RCC 7860 (cell line): ENCODE results near the gene PPP2R2C.

Source experiments
- DNase-seq: peaks from one replicate; pipeline ENCODE4 v3.0.0-alpha.2; 2015; ENCODE audit warnings: low spot score
- FAIRE-seq: peaks from 2 replicates; lab custom pipeline; 2012; peaks lifted over from hg19 to GRCh38; lab: Jason Lieb, UNC

Gene PPP2R2C

DNA sequence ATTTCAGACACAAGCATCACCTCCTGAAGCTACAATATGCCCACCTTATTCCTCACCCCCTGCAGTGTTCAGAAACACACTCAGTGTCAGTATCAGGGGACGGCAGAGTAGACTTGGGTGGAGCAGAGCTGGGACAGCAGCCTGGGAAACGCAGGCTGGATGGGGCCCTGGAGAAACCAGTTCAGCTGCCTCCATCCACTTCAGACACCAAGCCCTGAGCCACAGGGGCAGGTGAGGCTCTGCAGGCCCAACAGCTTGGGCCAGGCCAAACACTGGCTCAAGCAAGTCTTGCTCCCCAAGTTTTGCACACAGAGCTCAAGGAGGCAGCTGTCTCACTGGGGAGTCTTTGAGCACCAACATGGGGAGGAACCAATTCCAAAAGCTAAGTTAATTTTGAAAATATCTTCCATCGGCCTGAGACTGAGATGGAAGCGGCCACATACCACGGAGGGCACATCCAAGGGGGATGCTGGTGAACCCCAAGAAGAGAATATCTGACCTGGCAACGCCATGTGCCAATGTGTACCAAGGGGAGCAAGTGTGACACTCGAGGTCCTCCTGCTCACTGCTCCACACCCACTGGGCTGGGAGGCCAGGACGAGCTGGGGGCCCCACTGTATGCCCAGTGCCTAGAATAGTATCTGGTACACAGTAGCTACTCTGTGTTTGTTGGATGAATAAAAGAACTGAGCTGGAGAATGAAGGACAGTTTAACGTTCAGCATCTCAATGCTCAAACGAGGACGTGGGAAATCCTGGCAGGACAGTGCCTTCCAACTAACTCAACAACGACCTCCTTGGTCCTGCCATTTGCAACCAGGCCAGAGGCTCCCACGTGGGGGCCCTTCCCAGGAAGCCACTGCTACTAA is 45.6 kb downstream of the PPP2R2C start:
- FAIRE-seq: no peak
- DNase-seq: no peak

DNA sequence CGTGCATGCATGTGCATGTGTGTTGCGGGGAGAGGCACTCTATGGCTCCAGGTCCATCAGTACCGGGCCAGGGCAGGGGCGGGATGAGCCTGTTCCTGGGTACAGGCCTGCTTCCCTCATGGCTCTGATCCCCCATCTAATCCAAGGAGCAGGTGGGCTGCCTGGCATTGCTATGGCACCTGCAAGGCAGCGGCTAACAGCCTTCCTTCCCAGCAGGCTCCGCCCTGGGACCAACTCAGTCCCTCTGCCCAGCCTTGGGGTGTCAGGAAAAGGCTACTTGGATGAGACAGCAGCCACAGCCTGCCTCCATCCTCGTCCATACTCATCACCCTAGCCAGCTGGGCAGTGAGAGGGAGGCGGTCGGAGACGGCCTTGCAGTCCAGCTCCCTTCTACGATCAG is 46.5 kb downstream of the PPP2R2C start:
- FAIRE-seq: no peak
- DNase-seq: no peak

DNA sequence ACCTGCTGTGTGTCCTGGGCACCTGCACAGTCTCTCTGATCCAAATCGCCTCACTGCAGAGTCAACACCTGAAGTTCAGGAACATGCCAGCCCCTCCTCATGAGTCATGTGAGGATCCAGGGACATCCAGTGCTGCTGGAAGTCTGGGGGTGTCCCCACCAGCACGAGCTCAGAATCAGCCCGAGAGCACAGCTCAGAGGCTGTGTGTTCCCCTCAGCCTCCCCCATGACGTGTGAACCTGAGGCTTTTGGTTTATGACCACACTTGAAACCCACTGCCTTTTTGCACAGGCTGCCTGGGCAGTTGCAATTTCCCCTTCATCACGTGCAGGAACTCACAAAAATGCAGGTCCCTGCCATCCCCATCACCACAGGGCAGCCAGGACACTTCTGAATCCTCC is 47.1 kb downstream of the PPP2R2C start:
- DNase-seq (no peak), FAIRE-seq (no peak)

DNA sequence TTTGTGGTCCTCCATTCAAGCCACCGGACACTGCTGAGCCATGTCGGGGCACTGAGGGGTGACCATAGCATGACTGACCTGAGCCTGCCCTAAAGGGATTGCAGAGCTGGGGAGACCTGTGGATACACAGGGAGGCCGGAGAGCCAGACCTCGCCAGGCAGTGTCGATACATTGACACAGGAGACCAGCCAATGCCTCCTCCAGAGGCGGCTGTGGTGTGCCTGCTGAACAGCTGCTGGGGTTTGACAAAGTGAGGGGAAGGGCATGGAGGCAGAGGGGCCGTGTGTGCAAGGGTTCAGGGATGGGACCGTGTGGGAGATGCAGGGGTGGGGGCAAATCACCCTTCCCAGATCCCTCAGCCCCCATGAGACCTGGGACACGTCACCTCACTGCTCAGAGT is 48.0 kb downstream of the PPP2R2C start:
- DNase-seq (no peak), FAIRE-seq (no peak)

DNA sequence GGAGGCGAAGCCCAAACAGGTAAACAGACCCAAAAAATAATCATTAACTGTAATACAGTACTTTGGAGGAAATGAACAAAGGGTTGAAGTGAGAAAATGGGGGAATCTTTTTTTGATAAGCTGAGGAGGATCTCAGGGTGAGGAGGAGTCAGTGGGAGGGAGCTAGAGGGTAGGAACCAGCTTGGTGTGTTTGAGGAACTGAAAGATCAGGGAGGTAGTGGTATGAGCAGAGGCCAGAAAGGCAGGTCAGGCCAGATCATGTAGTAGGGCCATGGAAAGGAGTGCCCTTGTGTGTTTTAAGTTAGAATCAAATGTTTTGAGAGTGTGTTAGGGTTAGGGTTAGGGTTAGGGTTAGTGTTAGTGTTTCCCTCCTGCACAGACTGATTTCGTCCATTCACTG is 48.8 kb downstream of the PPP2R2C start:
- DNase-seq: no peak
- FAIRE-seq: no peak

DNA sequence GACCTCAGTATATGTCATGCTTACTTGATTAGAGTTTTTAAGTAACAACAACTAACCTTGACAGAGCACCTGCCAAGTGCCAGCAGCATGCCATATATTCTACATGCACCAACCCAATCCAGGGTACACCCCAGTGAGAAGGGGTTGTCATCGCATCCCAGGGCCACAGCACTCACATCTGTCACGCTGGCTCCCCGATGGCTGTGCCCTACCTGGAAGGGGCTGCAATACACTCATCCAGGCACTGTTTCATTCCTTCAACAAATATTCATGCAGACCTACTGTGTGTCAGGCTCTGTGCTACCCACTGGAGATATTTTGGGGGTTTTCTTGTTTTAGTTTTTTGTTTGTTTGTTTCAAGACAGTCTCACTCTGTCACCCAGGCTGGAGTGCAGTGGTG is 49.5 kb downstream of the PPP2R2C start:
- FAIRE-seq (no peak), DNase-seq (no peak)

DNA sequence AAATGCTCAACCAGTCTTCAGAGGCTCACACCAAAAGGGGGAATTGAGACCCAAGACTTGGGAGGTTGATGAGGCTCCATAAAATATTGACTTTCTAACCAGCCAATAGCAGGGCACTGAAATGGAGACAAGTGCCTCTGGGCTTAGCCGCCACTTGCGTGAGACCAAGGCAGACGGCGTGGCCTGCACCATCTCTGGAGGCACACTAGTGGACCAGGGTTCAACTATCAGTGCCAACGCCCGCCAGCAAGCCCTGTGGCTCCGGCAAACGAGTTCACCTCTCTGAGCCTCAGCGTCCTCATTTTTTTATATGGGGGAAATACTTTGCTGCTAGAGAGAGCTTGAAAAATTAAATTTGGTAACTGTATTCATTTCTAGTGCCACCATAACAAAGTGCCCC is 50.3 kb downstream of the PPP2R2C start:
- FAIRE-seq (no peak), DNase-seq (no peak)

DNA sequence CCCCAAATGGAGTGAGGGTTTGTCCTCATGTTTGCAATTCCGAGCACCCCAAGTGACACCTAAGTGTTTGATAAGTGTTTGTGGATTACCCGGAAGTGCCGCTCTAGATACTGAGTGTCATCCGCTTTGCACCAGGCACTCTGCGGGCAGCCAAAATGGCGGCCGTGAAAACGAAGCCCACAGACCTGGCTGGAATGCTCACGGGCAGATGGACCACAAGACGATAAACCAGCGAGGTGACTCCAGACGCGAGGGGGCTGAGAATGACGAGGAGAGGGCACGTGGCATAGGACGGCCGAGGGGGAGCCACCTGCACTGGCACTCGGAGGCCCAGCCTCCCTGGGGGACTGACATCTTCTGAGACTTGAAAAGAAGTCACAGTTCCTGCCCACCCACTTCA is 51.0 kb downstream of the PPP2R2C start:
- FAIRE-seq (no peak), DNase-seq (no peak)

DNA sequence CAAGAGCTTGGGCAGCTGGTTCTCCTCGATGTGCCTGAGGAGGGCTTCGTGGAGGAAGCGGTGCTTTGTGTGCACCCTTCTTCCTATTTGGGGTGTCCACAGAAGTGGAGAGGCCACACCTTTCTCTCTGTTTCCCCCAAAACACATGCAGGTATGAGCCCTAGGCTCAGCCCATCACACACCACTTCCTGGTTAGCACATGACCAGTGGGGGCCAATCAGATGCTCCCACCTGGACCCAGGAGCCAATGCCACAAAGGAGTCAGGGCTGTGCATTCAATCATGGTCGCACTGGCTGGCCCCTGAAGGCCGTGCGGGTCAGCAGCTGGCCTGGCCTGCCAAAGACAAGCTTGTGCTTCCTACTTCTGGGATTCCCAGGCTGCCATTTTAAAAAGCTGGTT is 51.4 kb downstream of the PPP2R2C start:
- DNase-seq (no peak), FAIRE-seq (no peak)

DNA sequence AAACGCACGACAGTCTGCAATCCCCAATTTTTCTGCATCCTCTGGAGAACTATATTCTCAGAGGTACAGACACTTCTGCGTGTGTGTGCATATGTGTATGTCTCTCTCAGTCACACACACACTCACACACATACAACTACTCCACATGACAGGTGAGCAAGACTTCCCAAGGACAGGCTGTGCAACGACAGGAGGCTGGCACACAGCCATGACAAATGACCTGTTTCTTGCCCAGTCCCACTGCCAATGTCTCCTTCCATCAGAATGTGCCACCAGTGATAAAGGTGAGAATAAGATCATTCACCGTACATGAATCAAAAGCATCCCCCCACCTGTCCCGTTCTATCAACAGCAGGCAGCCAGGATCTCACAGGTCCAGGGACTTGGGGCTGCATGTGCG is 52.4 kb downstream of the PPP2R2C start:
- no peak for DNase-seq
- FAIRE-seq: no peak

DNA sequence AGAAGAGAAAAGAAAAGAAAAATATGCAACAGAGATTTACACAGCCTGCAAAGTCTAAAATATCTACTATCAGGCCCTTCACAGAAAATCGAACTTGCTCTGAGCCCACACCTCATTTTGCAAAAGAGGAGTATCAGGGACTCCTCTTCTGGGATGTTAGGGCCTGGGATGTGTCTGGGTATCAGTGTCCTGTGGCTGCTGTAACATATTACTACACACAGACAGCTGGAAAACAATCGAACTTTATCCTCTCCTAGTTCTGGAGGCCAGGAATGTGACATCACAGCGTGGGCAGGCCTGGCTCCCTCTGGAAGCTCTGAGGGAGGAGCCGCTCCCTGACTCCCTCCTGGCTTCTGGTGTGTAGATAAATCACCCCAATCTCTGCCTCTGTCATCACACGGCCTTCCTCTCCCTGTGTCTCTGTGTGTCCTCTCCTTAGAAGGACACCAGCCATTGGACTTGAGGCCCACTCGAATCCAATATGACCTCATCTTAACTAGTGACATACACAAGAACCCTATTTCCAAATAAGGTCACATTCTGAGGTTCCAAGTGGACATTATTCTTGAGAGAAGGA is 52.9 kb downstream of the PPP2R2C start:
- DNase-seq: no peak
- no peak for FAIRE-seq

DNA sequence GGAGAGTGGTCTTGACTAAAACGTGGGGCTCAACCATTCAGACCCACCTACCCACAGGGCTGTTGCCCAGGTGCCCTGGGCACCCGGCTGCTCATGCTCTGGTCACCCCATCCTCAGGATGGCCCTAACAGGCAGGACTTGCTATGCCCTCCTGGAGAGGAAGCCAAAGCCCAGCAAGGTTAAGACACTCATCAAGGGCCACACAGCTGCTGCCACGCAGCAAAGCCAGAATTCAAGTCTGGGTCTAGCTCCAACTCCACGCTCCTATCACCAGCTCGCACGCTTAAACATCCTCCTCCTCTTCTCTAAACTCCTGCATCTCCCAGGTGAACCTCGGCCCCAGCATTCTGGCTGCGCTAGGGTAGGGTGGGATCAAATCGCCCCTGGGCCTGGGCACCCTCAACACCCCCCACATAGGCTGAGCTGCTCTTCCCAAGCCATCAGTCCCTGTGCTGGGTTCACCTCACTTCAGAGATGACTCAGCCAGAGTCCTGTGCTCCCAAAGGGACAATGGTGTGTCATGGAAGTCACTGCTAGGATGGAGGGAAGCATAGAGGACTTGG is 54.1 kb downstream of the PPP2R2C start:
- DNase-seq: no peak
- no peak for FAIRE-seq

DNA sequence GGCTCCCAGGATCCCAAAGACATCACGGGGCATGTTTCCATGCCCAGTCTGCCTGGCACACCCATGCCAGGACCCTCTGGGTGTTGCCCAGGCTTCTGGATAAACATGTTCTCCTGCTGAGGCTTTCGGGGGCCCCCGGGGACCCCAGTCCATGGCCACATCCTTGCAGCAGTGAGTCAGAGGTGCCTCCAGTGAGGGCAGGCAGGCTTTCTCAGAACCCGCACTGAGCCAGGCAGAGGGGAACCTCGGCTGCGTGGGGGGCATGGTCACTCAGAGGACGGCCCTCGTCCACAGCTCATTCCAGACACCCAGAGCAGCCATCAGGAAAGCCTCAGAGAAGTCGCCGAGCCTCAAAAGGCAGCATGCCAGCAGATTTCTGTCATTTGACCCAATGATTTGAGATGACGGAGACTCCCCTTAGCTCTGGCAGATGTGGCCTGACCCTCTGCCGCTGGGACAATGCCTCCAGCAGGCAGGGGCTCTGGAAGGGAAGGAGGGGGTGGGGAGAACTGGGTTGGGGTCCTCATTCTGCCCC is 54.8 kb downstream of the PPP2R2C start:
- no peak for FAIRE-seq
- no peak for DNase-seq

DNA sequence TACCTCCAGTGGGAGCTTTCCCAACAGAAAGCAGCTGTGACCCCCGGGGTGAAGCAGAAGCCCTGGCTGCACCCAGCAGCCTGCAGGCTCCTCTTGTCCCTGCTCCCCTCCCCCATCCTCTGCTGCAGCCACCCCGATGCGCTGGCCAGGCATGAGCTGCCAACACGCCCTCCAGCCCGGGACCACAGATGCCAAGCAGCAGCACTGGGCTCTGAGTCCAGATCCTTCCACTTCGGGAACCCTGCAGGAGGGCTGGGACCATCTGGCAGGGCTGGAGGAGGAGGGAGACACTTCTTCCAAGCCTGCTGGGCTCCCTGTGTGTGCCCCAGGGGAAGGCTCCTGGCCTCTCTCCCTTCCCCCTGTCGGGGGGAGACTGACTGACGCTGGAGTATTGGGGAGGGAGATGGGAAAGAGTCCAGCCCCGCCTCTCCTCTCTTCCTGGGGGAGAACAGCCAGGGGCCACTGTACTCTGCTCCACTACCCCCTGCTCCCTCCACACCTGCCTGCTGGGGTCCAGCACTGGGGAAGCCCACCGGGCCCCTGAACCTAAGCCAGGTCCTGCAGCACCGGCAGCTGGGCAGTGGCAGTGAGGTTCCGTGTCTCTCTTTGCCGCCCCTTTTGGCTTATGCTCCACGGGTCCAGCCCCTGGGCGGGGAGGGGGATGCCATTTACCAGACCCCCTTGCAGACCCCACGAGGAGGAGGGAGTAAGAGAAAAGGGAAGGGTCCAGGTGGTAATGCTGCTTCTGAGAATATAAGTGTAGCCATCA is 55.7 kb downstream of the PPP2R2C start:
- FAIRE-seq (no peak), DNase-seq (no peak)

DNA sequence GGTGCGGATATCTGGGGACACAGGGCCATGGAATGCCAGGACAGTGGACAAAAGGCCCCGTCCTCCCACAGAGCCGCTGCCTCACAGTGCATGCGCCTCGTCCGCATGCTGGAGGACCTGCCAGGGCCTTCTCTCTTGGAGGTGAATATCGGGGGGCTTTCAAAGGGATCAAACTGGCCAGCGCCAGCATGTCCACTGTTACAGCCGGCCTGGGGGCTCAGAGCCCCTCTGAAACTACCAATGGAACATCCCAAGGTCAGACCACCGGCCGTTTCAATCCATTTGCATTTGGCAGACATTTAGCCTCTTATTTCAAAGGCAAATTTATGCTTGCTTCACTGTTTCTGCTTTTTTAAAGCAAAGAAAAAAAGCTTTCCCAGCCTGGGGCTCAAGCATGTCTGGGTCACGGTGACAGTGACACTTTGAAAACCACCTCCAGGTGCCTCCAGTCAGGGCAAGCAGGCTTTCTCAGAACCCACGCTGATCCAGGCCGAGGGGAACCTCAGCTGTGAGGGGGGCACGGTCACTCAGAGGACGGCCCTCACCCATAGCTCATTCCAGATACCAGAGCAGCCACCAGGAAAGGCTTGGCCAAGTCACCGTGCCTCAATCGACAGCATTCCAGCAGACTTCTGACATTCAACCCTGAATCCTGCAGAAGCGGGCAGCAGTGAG is 57.2 kb downstream of the PPP2R2C start:
- DNase-seq (no peak), FAIRE-seq (no peak)

DNA sequence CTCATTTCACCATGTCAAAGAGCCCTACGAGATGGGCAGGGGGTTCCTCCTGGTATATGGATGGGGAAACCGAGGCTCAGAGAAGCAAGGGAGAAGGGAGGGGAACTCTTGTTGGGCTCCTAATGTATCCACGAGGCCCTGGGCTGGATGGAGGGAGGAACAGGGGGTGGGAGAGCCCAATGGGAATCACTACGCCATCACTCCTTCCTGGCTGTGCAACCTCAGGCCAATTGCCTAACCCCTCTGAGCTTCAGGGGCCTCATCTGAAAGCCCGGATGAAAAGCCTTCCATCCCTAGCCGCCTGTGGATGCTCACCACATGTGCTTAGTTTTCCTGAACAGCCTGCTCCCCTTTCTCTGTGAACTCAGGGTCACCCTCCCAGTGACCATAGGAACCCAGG is 57.8 kb downstream of the PPP2R2C start:
- DNase-seq (no peak), FAIRE-seq (no peak)

DNA sequence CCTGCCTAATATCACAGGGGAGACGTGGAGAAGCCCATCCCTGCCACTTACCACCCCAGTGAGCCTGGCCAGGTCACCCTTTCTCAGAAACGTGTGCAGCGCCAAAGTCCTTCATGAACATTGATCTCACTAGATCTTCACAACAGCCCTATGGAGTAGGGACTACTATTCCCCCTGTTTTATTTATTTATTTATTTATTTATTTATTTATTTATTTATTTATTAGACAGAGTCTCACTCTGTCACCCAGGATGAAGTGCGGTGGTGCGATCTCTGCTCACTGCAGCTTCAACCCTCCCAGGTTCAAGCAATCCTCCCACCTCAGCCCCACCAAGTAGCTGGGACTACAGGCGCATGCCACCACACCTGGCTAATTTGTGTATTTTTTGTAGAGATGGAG is 61.8 kb downstream of the PPP2R2C start:
- FAIRE-seq (no peak), DNase-seq (no peak)

DNA sequence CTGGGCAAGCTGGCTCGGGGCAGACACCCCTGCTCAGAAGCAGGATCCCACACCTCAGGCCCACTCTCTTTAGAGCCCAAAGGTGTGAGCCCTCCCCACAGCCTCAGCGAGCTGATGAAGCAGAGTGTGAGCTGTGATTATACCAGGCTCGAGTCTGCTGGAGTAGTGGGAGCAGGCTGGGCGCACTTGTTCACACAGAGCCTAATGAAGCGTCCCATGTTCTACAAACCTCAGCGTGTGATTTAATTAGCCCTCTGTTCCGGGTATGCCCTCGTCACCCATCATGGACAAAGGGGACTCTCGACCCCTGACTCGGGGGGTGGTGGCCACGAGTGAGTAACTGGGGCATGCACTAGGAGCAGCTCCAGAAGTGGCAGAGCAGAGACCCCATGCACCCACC is 62.3 kb downstream of the PPP2R2C start:
- DNase-seq (no peak), FAIRE-seq (no peak)

DNA sequence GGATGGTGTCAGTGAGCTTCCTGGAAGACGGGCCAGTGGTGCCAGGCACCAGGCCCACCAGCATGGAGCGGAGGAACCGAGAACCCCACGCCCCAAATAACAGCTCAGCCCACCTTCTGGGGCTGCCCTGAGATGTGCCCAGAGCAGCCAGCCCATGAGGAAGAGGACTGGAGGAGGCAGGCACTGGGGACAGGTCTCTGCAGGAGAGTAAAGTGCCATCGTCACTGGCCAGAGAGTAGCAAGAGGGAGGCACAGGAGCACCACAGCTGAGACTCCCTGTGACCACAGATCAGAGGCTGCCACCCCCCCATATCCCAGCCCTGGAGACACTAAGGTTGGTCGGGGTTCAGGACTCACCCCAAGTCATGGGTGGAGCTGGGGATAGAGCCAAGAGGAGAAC is 63.0 kb downstream of the PPP2R2C start:
- DNase-seq (no peak), FAIRE-seq (no peak)

DNA sequence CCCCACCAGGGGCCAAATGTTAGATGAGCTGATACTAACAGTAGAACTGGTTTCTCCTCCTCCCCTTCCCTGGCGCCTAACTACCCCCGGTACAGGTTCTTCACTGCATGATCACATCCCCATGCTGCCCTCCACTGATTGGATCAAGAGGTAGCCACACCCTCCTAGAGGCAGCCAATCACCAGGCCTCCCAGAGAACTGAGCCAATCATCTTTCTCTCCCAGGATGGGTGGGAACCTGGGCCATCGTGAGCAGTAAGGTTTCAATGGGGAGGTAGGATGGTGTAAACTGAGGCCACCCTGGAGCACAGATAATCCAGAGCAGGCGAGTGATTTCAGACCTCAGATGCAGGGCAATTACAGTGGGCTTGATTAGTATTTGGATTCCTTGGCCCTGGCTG is 64.2 kb downstream of the PPP2R2C start:
- DNase-seq (no peak), FAIRE-seq (no peak)

DNA sequence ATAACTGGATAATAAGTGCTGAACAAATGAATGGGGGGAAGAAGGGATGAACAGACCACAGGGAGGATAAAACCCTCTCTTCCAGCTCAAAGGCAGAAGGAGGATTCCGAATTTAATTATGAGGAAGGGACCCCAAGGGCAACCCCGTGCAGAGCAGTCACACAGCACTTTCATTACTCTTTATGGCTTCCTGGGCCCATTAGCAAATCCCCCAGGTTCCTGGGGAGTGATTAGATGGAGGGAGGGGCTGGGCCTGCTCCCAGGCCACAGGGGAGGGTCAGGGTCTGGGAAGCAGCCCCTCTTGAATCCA is 67.1 kb downstream of the PPP2R2C start:
- FAIRE-seq (no peak), DNase-seq (no peak)
